ENCODE measurements around the gene ATP8A1. TPM values are rescaled to one million over a fixed set of nuclear protein-coding genes. Genes with fewer than 3 reads are reported as not detected.

Gene ATP8A1
- total RNA-seq, 1 donor from 2014 or later, result 278 TPM

DNA sequence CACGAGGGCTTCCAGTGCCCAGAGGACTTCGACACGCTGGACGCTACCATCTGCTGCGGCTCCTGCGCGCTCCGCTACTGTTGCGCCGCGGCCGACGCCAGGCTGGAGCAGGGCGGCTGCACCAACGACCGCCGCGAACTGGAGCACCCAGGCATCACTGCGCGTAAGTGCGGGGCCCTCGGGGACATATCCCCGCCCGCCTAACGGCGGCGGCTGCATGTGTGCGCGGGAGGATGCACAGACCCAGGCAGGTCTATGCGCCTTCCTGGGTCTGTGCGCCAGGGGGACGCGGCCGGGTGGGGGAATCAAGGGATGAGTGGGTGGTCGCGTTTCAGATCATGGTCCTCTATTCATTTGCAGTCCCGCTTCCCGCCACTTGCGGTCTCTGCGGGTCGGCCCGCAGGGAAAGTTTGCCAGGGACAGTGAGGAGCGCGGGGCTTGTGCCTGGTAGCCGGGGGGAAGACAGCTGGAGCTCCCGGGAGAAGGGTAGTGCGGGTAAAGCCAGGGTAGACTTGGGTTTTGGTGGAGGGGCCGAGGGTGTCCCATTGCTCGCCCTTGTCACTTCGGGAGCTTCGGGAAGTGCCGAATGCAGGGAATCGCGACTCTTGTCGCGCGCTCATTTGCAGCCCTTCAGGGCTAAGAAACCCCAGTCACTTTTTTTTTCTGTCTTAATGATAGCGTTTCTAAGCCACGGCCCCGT, 258.6 kb downstream of the ATP8A1 start:
- TF ChIP-seq, protein P1, sequence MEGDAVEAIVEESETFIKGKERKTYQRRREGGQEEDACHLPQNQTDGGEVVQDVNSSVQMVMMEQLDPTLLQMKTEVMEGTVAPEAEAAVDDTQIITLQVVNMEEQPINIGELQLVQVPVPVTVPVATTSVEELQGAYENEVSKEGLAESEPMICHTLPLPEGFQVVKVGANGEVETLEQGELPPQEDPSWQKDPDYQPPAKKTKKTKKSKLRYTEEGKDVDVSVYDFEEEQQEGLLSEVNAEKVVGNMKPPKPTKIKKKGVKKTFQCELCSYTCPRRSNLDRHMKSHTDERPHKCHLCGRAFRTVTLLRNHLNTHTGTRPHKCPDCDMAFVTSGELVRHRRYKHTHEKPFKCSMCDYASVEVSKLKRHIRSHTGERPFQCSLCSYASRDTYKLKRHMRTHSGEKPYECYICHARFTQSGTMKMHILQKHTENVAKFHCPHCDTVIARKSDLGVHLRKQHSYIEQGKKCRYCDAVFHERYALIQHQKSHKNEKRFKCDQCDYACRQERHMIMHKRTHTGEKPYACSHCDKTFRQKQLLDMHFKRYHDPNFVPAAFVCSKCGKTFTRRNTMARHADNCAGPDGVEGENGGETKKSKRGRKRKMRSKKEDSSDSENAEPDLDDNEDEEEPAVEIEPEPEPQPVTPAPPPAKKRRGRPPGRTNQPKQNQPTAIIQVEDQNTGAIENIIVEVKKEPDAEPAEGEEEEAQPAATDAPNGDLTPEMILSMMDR (IDR thresholded peaks at IDR 0.05; ENCODE audit: partially characterized antibody, unreplicated experiment), result peak; percentile 60
- Mint-ChIP-seq H3K27ac (ENCODE audit: unreplicated experiment) (no peak overlapping the region), H3K27me3 (ENCODE audit: unreplicated experiment) (peaks cover 36% of the 10 kb centered on the region), H3K4me1 (ENCODE audit: low read depth, unreplicated experiment) (peaks cover 16% of the 10 kb centered on the region), H3K4me3 (ENCODE audit: unreplicated experiment) (peak overlapping the region; percentile 86), H3K36me3 (ENCODE audit: unreplicated experiment) (no peaks in the 10 kb centered on the region), H3K9me3 (ENCODE audit: unreplicated experiment) (peaks cover 7% of the 10 kb centered on the region)
- peak; percentile 65 for DNase-seq

DNA sequence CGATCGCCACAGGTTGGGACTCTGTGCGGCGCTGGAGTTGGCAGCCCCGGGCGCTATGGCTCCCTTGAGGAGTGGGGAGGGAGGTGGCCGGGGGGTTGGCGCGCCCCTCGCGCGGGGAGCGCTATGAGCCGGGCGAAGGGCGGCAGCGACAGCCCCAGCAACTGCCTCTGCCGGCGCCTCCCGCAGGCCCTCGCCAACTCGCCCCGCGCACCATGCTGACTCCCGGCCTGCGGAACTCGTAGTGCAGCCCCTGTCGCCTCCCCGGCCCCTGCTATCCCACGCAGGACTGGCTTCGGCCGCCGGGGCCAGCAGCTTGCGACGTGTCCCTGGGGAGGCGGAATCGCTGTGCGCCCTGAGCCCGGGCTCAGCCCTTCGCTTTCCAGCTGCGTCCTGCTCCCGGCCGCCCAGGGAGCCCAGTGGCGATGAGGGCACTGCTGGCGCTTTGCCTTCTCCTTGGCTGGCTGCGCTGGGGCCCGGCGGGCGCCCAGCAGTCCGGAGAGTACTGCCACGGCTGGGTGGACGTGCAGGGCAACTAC, 259.2 kb downstream of the ATP8A1 start:
- Mint-ChIP-seq H3K27me3 (ENCODE audit: unreplicated experiment) (peaks cover 36% of the 10 kb centered on the region), H3K9me3 (ENCODE audit: unreplicated experiment) (peaks cover 7% of the 10 kb centered on the region), H3K36me3 (ENCODE audit: unreplicated experiment) (no peaks in the 10 kb centered on the region), H3K27ac (ENCODE audit: unreplicated experiment) (no peak overlapping the region), H3K4me3 (ENCODE audit: unreplicated experiment) (peak overlapping the region; percentile 86), H3K4me1 (ENCODE audit: low read depth, unreplicated experiment) (peaks cover 16% of the 10 kb centered on the region)
- TF ChIP-seq, protein P1 (IDR thresholded peaks at IDR 0.05; ENCODE audit: partially characterized antibody, unreplicated experiment), result no peak
- peak; percentile 63 for DNase-seq

- TF ChIP-seq, protein P1 (IDR thresholded peaks at IDR 0.05; ENCODE audit: partially characterized antibody, unreplicated experiment), result no peak
- peak; percentile 49 for DNase-seq
- H3K36me3 Mint-ChIP-seq (ENCODE audit: unreplicated experiment), result no peaks in the 10 kb centered on the region
- peaks cover 7% of the 10 kb centered on the region for H3K9me3 Mint-ChIP-seq (ENCODE audit: unreplicated experiment)
- H3K27me3 Mint-ChIP-seq (ENCODE audit: unreplicated experiment), result peaks cover 36% of the 10 kb centered on the region
- peak within 1 kb of the TSS; percentile 9 for H3K27ac Mint-ChIP-seq (ENCODE audit: unreplicated experiment)
- H3K4me1 Mint-ChIP-seq (ENCODE audit: low read depth, unreplicated experiment), result peaks cover 18% of the 10 kb centered on the region
- H3K4me3 Mint-ChIP-seq (ENCODE audit: unreplicated experiment), result peak within 1 kb of the TSS; percentile 86
Measured at GRCh38 chr4:42396752-42397634, 259.9 kb downstream of the ATP8A1 start, which contains the start of gene SHISA3. SHISA3 (plus strand) TSS chr4:42397488; CDS start chr4:42398057, 569 bp downstream.

DNA sequence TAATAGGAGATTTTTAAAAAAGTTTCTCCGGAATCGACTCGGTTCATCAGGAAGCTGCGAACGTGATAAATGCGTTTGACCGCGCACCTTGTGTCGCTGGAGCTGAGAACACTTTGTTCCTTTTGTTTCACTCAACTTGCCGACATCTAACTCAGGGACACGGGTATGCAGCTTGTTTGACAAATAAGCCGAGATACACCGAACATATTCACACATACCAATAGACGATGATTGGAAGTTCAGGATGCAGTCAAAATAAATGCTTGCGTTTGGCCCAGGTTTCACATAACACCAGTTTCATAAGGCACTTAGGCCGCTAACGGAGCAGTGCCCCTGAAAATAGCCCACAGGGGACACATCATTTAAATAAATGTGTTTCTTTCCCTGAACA, 260.5 kb downstream of the ATP8A1 start:
- Mint-ChIP-seq H3K27me3 (ENCODE audit: unreplicated experiment) (peaks cover 36% of the 10 kb centered on the region), H3K36me3 (ENCODE audit: unreplicated experiment) (no peaks in the 10 kb centered on the region), H3K4me1 (ENCODE audit: low read depth, unreplicated experiment) (peaks cover 22% of the 10 kb centered on the region), H3K4me3 (ENCODE audit: unreplicated experiment) (peak overlapping the region; percentile 84), H3K27ac (ENCODE audit: unreplicated experiment) (peak overlapping the region; percentile 9), H3K9me3 (ENCODE audit: unreplicated experiment) (peaks cover 7% of the 10 kb centered on the region)
- DNase-seq, result no peak
- TF ChIP-seq, protein P1 (IDR thresholded peaks at IDR 0.05; ENCODE audit: partially characterized antibody, unreplicated experiment), result no peak
